GM18498 (cell line): Measurements from ENCODE around the gene MAGEB4.
"Not testable (repeated sequence)": the region's sequence is repeated elsewhere in the genome, so short reads cannot be mapped to it uniquely, and the experiment has no call there.

Experiments used
- ATAC-seq: cut with Tn5 transposase; IDR thresholded peaks from one replicate; pipeline ENCODE4 v1.9.1; 2021; ENCODE audit warnings: mild to moderate bottlenecking, moderate library complexity; ENCODE audit not compliant: unreplicated experiment

The MAGEB4 gene

DNA sequence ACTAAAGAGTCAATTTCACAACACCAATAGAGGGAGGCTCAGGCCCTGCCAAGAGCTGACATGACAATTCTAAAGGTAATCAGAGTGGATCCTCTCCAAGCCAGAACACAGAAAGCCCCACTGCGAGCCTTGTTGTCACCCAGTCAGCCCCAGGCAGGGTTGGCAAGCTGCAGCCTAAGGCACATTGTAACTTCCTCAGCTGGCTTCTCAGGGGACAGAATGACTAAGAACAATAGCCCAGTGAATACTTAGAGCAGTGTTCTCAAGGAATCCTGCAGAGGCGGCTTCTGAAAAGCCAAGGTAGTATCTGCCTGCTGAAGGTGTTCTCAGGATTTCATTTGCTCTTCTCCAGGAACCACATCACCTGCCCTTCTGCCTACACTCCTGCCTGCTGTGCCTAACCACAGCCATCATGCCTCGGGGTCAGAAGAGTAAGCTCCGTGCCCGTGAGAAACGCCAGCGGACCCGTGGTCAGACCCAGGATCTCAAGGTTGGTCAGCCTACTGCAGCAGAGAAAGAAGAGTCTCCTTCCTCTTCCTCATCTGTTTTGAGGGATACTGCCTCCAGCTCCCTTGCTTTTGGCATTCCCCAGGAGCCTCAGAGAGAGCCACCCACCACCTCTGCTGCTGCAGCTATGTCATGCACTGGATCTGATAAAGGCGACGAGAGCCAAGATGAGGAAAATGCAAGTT, at the start of gene MAGEB4:
Gene MAGEB4, plus strand, starts transcription at position 277 of the 692 bp plus-strand sequence. Its CDS starts 136 bp downstream, at position 413.
- ATAC-seq: no peak

- ATAC-seq: not testable (repeated sequence)
These were observed 47.9 kb upstream of the MAGEB4 start for GRCh38 chrX:30193910-30194309.

GRCh38 chrX:30196322-30196721, 45.5 kb upstream of the MAGEB4 start:
- no peak for ATAC-seq

DNA sequence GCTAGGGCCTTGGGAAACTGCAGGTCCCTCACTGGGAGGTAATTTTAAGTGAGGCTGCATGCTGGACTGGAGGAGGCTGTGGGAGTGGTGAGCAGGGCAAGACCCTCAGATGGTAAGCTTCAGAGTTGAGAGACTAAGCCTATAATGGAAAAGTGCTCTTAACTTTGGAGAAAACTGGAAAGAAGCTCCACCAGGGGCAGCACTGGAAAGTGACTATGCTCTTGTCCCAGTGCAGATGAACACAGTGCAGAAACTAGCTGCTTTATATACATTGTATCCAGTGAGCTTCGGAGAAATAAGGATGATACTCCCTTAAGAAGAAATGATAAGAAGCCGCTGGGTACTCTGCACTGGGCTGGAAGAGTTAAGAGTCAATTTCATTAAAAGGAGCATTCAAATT, 29.6 kb upstream of the MAGEB4 start:
- ATAC-seq: no peak

DNA sequence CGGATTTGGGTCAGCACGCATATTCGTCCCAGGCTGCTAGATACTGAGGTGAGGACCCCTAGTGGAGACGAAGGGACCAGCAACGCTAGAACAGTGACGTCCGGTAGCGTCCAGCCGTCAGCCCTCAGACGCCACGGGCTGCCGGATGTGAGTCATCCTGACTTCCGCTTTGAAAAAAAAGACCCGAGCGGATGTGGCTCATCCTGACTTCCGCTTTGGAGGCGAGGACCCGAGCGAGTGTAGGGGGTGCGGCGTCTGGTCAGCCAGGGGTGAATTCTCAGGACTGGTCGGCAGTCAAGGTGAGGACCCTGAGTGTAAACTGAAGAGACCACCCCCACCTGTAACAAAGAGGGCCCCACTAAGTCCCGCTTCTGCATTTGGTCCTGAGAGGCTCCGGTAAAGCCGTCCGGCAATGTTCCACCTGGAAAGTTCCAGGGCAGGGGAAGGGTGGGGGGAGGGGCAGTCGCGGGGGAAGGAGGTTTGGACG, 26.4 kb upstream of the MAGEB4 start, which contains the start of gene MAGEB2:
Gene MAGEB2, plus strand, starts transcription at position 207 of the 487 bp plus-strand sequence. CDS start 3,018 bp downstream, outside the sequence.
- ATAC-seq: no peak

GRCh38 chrX:30217465-30217864, 24.3 kb upstream of the MAGEB4 start:
- no peak for ATAC-seq

DNA sequence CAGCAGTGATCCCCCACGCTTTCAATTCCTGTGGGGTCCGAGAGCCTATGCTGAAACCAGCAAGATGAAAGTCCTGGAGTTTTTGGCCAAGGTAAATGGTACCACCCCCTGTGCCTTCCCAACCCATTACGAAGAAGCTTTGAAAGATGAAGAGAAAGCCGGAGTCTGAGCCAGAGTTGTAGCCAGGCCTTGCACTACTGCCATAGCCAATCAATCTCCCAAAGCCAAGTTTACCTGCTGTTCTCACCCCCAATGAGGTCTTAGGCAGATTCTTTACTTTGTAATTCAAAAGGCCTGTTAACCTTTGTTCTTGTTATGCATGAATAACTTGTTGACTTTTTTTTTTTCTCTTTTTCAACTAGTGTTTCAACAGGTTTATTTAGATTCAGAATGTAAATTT, 22.4 kb upstream of the MAGEB4 start:
- no peak for ATAC-seq

DNA sequence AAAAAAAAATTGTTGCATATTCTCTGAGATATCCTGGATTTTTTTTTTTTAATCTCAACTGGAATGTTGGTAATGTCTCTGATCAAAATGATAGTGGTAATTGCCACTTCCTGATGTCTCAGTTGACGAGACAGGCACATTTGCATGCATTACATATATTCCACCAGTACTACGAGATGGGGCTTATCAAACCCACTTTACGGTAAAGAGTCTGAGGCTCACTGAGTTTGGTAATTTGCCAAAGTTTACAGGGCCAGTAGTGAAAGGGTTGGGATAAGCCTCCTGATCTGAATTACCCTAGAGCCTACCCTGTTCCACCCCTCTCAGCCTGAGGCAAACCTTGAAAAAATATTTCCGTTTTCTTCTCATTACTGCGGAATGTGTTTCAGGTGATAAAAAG, 21.1 kb upstream of the MAGEB4 start:
- ATAC-seq: no peak

GRCh38 chrX:30224536-30224935, 17.3 kb upstream of the MAGEB4 start:
- ATAC-seq: no peak

- ATAC-seq: no peak
These were observed 13.3 kb upstream of the MAGEB4 start for GRCh38 chrX:30228526-30228925.

- no peak for ATAC-seq
These were observed 11.4 kb upstream of the MAGEB4 start, which contains the start of gene MAGEB3 for GRCh38 chrX:30230395-30230794. MAGEB3 (plus strand) TSS chrX:30230657; CDS start chrX:30235925, 5,268 bp downstream.

DNA sequence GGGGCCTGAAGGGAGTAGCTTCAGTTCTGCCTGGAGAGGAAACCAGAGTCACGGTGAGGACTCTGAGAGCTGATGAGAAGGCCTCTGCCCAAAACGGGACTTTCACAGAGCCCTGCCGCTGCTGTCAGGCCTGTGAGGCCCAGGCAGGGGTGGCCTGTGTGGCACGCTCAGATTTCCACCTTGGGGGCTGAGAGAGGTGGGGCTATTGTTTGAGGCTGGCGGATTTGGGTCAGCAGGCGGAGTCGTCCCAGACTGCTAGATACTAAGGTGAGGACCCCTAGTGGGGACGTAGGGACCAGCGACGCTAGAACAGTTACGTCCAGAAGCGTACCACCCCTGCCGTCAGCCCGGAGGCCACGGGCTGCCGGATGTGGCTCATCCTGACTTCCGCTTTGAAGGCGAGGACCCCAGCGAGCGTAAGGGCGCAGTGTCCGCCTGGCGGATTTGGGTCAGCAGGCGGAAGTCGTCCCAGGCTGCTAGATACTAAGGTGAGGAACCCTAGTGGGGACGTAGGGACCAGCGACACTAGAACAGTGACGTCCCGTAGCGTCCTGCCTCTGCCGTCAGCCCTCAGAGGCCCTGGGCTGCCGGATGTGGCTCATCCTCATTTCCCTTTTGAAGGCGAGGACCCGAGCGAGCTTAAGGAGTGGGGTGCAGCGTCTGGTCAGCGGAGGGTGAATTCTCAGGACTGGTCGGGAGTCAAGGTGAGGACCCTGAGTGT, 5.1 kb downstream of the MAGEB4 start, which contains the start of gene MAGEB1:
Gene MAGEB1, plus strand, starts transcription at position 378 of the 721 bp plus-strand sequence. CDS start 3,348 bp downstream, outside the sequence.
- no peak for ATAC-seq

GRCh38 chrX:30248854-30249253, 7.1 kb downstream of the MAGEB4 start:
- peak; percentile 71 for ATAC-seq

- peak; percentile 63 for ATAC-seq
These were observed 11.5 kb downstream of the MAGEB4 start for GRCh38 chrX:30253257-30253656.

- no peak for ATAC-seq
These were observed 18.1 kb downstream of the MAGEB4 start for GRCh38 chrX:30259927-30260326.

- no peak for ATAC-seq
These were observed 19.2 kb downstream of the MAGEB4 start for GRCh38 chrX:30261012-30261411.

GRCh38 chrX:30262763-30263162, 21.0 kb downstream of the MAGEB4 start:
- ATAC-seq: no peak

DNA sequence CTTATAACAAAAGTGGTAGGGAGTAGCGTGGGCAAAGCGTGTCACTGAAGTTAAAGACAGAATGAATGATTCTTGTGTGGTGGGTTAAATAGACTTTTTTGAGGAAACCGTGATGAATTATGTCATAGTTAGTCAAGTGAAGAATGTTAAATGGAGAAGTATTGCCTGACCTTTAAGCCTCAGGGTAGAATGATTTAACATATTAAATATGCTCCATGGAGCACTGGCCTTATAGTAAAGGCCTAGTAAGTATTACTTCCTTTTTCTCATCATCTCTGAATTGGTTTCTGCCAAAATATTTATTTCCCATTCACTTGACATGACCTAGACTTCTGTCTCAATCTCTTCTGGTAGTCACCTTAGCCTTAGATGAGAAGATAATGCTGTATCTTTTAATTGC, 28.8 kb downstream of the MAGEB4 start:
- ATAC-seq: no peak

DNA sequence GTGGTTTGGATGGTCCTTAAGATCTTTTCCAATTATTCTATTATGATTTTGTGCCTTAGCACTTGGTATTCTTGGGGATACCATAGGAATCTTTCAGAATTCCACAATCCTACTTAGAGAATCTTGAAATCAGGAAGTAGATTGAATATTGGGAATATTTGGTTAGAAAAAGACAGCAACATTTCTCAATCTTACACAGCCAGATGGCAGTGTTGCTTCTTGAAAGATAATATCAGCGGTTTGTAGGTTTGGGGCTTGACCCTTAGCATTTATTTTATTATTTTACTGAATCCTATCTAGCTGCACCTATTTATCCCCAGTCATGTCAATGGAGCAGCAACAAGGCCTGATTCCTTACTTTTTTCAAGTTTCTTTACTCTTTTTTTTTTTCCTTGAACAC, 33.7 kb downstream of the MAGEB4 start:
- ATAC-seq: no peak

GRCh38 chrX:30278365-30278764, 36.6 kb downstream of the MAGEB4 start:
- no peak for ATAC-seq

DNA sequence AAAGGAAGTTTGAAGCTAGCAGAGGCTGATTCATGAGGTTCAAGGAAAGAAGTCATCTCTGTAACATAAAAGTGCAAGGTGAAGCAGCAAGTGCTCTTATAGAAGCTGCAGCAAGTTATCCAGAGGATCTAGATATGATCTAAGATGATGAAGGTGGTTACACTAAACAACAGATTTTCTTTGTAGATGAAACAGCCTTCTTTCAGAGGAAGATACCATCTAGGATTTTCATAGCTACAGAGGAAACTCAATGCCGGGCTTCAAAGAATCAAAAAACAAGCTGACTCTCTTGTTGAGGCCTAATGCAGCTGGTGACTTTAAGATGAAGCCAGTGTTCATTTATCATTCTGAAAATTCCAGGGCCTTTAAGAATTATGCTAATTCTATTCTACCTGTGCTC, 38.6 kb downstream of the MAGEB4 start:
- ATAC-seq: no peak

DNA sequence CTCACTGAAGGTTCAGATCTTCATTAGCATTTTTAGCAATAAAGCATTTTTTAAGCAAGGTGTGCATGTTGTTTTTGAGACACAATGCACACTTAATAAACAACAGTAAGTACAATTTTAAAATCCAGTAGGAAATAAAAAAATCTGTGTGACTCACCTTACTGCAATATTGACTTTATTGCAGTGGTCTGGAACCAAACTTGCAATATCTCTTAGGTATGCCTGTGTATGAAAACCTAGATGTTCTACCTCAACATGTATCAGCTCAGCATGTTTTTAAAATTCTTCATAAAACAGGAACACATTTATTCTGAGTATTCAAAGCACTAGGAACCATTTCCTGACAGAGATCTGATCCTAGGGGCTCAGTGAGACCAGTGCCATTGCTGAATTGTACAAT, 40.7 kb downstream of the MAGEB4 start:
- no peak for ATAC-seq
